Cardiac fibroblast (primary cell): Measurements from ENCODE around the gene ANXA8.

Source experiments
- DNase-seq, 2 donors: peaks; one replicate each; pipeline versions ENCODE4 v3.0.0 to v3.0.0-alpha.2; 2010; ENCODE audit warnings: low read depth in 2 of 2
- H3K4me3 ChIP-seq, 2 donors: replicated peaks in 1 of 2; 1 replicate in 1 of 2; 2 replicates in 1 of 2; pipeline ENCODE4 v1.5.1; 2011; ENCODE audit warnings: low read depth in 2 of 2, low read length in 2 of 2, mild to moderate bottlenecking in 2 of 2, moderate library complexity in 1 of 2
- CTCF ChIP-seq: IDR thresholded peaks from one replicate; pipeline ENCODE4 v1.5.1; 2011; ENCODE audit warnings: low read depth, mild to moderate bottlenecking, low read length, inconsistent platforms

Gene ANXA8

GRCh38 chr10:47440207-47440606 lies 43.7 kb downstream of the ANXA8 start:
- no peak for TF ChIP-seq CTCF
- H3K4me3 ChIP-seq: no peak overlapping the region
- DNase-seq: peak in 1 of 2 donors; percentile 20

GRCh38 chr10:47438857-47439474 lies 44.9 kb downstream of the ANXA8 start:
- DNase-seq: peak; percentile 82 to 84
- no peak overlapping the region for H3K4me3 ChIP-seq
- peak; percentile 90 for TF ChIP-seq CTCF

- no peak overlapping the region for H3K4me3 ChIP-seq
- DNase-seq: no peak
- no peak for TF ChIP-seq CTCF
Measured at GRCh38 chr10:47435081-47435480, 48.8 kb downstream of the ANXA8 start.

GRCh38 chr10:47425813-47426419 lies 58.0 kb downstream of the ANXA8 start:
- no peak for TF ChIP-seq CTCF
- no peak for DNase-seq
- H3K4me3 ChIP-seq: no peak overlapping the region

- H3K4me3 ChIP-seq: no peak overlapping the region
- no peak for DNase-seq
- TF ChIP-seq CTCF: no peak
Measured at GRCh38 chr10:47424231-47424630, 59.7 kb downstream of the ANXA8 start.

GRCh38 chr10:47423476-47423875 lies 60.4 kb downstream of the ANXA8 start:
- no peak for TF ChIP-seq CTCF
- DNase-seq: peak in 1 of 2 donors; percentile 30
- no peak overlapping the region for H3K4me3 ChIP-seq
